PC-9 (cell line): ENCODE results near the gene DTYMK. TPM values are rescaled to one million over a fixed set of nuclear protein-coding genes. Genes with fewer than 3 reads are reported as not detected.

ENCODE experiments used
- BruUV-seq: library from RNA; stranded (reverse); fragments of 400-500 nt; replicated peaks from 2 replicates; lab custom pipeline; 2021; lab: Mats Ljungman, UMichigan
- CTCF ChIA-PET: fragments of 300-600 bp; sonication (Branson Sonifier 250); formaldehyde crosslinking; loops from one replicate; lab custom pipeline; 2022; ENCODE audit warnings: antibody characterized with exemption; lab: Charles Lee
- POLR2A ChIA-PET: fragments of 300-600 bp; sonication (Branson Sonifier 250); formaldehyde crosslinking; loops from one replicate; lab custom pipeline; 2022; ENCODE audit warnings: antibody characterized with exemption; ENCODE audit not compliant: unreplicated experiment; lab: Charles Lee
- DNase-seq, 2 experiments: peaks; one replicate each; pipeline versions ENCODE4 v3.0.0 to v3.0.0-alpha.2; 2015 to 2022; ENCODE audit warnings: mixed read lengths in 1 of 2
- H2AFZ ChIP-seq: fragments of 200-600 bp; sonication (generic); 2 replicates; pipeline ENCODE4 v1.8.1; 2017; ENCODE audit warnings: antibody characterized with exemption
- H3F3A ChIP-seq: fragments of 200-600 bp; sonication (generic); 2 replicates; pipeline ENCODE4 v1.8.1; 2017; ENCODE audit warnings: antibody characterized with exemption, mild to moderate bottlenecking, low read depth; ENCODE audit not compliant: insufficient read depth
- H3K27ac ChIP-seq: fragments of 200-600 bp; sonication (generic); 2 replicates; pipeline ENCODE4 v1.6.1; 2016; ENCODE audit warnings: mixed run types
- H3K27me3 ChIP-seq: fragments of 200-600 bp; sonication (generic); 2 replicates; pipeline ENCODE4 v1.6.1; 2016; ENCODE audit warnings: low read depth, mixed run types; ENCODE audit not compliant: insufficient read depth
- H3K36me3 ChIP-seq: fragments of 200-600 bp; sonication (generic); 2 replicates; pipeline ENCODE4 v1.6.1; 2016; ENCODE audit warnings: low read depth, mixed run types
- H3K4me1 ChIP-seq: fragments of 200-600 bp; sonication (generic); replicated peaks from 2 replicates; pipeline ENCODE4 v1.6.1; 2016; ENCODE audit warnings: mixed run types; ENCODE audit not compliant: insufficient read depth
- H3K4me2 ChIP-seq: fragments of 200-600 bp; sonication (generic); 2 replicates; pipeline ENCODE4 v1.6.1; 2017; ENCODE audit warnings: mixed run types
- H3K4me3 ChIP-seq: fragments of 200-600 bp; sonication (generic); 2 replicates; pipeline ENCODE4 v1.6.1; 2016; ENCODE audit warnings: mixed run types
- H3K79me2 ChIP-seq: fragments of 200-600 bp; sonication (generic); 2 replicates; pipeline ENCODE4 v1.6.1; 2017; ENCODE audit warnings: low read depth, mixed run types
- H3K9me2 ChIP-seq: fragments of 200-600 bp; sonication (generic); 2 replicates; pipeline ENCODE4 v1.8.1; 2017; ENCODE audit warnings: mild to moderate bottlenecking; ENCODE audit not compliant: insufficient read depth
- H3K9me3 ChIP-seq: fragments of 200-600 bp; sonication (generic); 2 replicates; pipeline ENCODE4 v1.8.1; 2016; ENCODE audit warnings: low read depth; ENCODE audit not compliant: insufficient read depth
- H4K20me1 ChIP-seq: fragments of 200-600 bp; sonication (generic); 2 replicates; pipeline ENCODE4 v1.8.1; 2017; ENCODE audit not compliant: insufficient read depth
- EZH2 ChIP-seq: fragments of 200-600 bp; sonication (generic); IDR thresholded peaks from 2 replicates; pipeline ENCODE4 v1.8.0; 2017; ENCODE audit warnings: antibody characterized with exemption, low read depth
- intact Hi-C: fragments of 100-400 bp; cut with micrococcal nuclease; formaldehyde crosslinking; loops from one replicate; pipeline ENCODE4 v1.10.0; 2022; ENCODE audit not compliant: unreplicated experiment
- total RNA-seq: library from RNA; stranded (reverse); gene quantifications from 2 replicates; pipeline ENCODE4 v1.2.3, GENCODE V29; 2021
- TF ChIP-seq, protein P1 (sequence below): fragments of 200-600 bp; sonication (generic); conservative IDR thresholded peaks from 2 replicates; pipeline ENCODE4 v1.6.1; 2017; ENCODE audit warnings: mixed run types, antibody characterized with exemption, mild to moderate bottlenecking, moderate library complexity

Gene DTYMK
- total RNA-seq, 1 experiment from 2014 or later: 183 TPM

DNA sequence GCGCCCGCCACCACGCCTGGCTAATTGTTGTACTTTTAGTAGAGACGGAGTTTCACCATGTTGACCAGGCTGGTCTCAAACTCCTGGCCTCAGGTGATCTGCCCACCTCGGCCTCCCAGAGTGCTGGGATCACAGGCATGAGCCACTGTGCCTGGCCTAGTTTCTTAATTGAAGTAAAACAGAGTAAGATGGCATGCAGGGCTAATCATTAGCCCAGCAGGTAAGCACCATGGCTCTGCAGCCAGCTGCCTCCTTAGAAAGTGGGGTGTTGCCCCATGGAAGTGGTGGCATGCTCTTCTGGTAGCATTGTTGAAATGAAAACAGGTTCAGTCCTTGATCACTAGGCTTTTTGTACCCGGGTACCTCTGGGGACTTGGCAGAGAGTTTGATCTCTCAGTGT, 36.7 kb downstream of the DTYMK start:
- Histone ChIP-seq H3K27ac (no peak overlapping the region), H3F3A (peaks cover 4% of the 10 kb centered on the region; the same call in 1 of the 2 replicates), H3K9me3 (no peaks in the 10 kb centered on the region), H3K9me2 (no peaks in the 10 kb centered on the region), H2AFZ (no peak overlapping the region), H4K20me1 (peaks cover 66% of the 10 kb centered on the region), H3K79me2 (peaks cover 50% of the 10 kb centered on the region), H3K36me3 (peaks cover 12% of the 10 kb centered on the region; the same call in 1 of the 2 replicates), H3K4me3 (no peak overlapping the region), H3K4me1 (no peaks in the 10 kb centered on the region), H3K4me2 (no peak overlapping the region), H3K27me3 (no peaks in the 10 kb centered on the region)
- POLR2A ChIA-PET: interaction anchor here (0.6 kb wide), 1 partner anchor 429 kb away, joined by 10 read pairs; no protein-coding TSS in a partner anchor
- no peak for DNase-seq
- CTCF ChIA-PET: no interaction called here
- no TSS peak for BruUV-seq
- intact Hi-C loops: no loop called here
- no peak for TF ChIP-seq EZH2
- TF ChIP-seq, protein P1, sequence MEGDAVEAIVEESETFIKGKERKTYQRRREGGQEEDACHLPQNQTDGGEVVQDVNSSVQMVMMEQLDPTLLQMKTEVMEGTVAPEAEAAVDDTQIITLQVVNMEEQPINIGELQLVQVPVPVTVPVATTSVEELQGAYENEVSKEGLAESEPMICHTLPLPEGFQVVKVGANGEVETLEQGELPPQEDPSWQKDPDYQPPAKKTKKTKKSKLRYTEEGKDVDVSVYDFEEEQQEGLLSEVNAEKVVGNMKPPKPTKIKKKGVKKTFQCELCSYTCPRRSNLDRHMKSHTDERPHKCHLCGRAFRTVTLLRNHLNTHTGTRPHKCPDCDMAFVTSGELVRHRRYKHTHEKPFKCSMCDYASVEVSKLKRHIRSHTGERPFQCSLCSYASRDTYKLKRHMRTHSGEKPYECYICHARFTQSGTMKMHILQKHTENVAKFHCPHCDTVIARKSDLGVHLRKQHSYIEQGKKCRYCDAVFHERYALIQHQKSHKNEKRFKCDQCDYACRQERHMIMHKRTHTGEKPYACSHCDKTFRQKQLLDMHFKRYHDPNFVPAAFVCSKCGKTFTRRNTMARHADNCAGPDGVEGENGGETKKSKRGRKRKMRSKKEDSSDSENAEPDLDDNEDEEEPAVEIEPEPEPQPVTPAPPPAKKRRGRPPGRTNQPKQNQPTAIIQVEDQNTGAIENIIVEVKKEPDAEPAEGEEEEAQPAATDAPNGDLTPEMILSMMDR: no peak

DNA sequence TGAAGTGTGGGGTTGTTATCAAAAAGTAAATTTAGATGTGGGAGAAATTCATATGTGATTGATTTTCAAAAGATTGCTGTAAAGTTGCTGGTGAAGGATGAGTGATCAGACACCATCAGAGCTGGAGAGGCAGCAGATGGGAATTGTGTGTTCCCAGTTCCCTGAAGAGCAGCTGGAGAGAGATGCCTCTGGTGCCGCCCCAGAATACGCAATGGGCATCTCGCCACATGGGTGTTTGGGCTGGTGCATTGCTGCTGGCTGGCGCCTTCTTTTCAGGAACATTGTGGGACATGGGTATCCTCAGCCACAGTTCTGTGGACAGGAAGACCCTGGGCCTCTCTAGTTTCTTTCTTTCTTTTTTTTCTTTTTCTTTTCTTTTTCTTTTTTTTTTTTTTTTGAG, 37.2 kb downstream of the DTYMK start:
- DNase-seq: no peak
- TF ChIP-seq EZH2: no peak
- TF ChIP-seq, protein P1: no peak
- Histone ChIP-seq H3K9me2 (no peaks in the 10 kb centered on the region), H3K9me3 (no peaks in the 10 kb centered on the region), H3K27me3 (no peaks in the 10 kb centered on the region), H3K36me3 (peaks cover 12% of the 10 kb centered on the region; the same call in 1 of the 2 replicates), H3K79me2 (peaks cover 55% of the 10 kb centered on the region), H3K27ac (no peak overlapping the region), H3F3A (peaks cover 4% of the 10 kb centered on the region; the same call in 1 of the 2 replicates), H3K4me2 (no peak overlapping the region), H3K4me3 (no peak overlapping the region), H4K20me1 (peaks cover 67% of the 10 kb centered on the region), H3K4me1 (no peaks in the 10 kb centered on the region), H2AFZ (no peak overlapping the region)
- POLR2A ChIA-PET: no interaction called here
- no TSS peak for BruUV-seq
- CTCF ChIA-PET: no interaction called here
- intact Hi-C loops: no loop called here

DNA sequence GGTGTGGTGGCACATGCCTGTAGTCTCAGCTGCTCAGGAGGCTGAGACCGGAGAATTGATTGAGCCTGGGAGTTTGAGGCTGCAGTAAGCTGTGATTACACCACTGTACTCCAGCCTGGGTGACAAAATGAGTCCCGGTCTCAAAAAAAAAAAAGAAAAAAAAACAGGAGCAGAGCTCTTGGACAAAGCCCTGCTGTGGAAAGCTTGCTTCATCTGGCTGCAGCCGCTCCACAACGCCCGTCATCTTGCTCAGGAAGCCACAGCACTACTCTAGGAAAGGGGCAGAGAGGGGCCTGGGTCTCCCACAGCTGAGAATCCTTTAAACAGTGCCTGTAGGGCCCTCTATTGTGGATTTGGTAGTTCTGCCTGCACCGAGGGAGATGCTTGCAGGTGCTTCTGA, 38.2 kb downstream of the DTYMK start:
- Histone ChIP-seq H3K4me2 (no peak overlapping the region), H3K9me3 (no peaks in the 10 kb centered on the region), H3K27ac (no peak overlapping the region), H3K27me3 (no peaks in the 10 kb centered on the region), H3K4me3 (no peak overlapping the region), H4K20me1 (peaks cover 71% of the 10 kb centered on the region), H3K9me2 (no peaks in the 10 kb centered on the region), H3K4me1 (no peaks in the 10 kb centered on the region), H3K79me2 (peaks cover 64% of the 10 kb centered on the region), H3K36me3 (peaks cover 12% of the 10 kb centered on the region; the same call in 1 of the 2 replicates), H3F3A (peaks cover 4% of the 10 kb centered on the region; the same call in 1 of the 2 replicates), H2AFZ (no peak overlapping the region)
- TF ChIP-seq, protein P1: no peak
- TF ChIP-seq EZH2: no peak
- BruUV-seq: no TSS peak
- DNase-seq: no peak
- intact Hi-C loops: no loop called here
- ChIA-PET POLR2A (interaction anchor here (0.6 to 0.7 kb wide), 2 partner anchors 11 to 15 kb away, joined by 10 to 17 read pairs; no protein-coding TSS in a partner anchor), CTCF (no interaction called here)
